Smooth muscle cell (in vitro differentiated cells): Measurements from ENCODE around the gene EEF1AKMT2. TPM values are rescaled to one million over a fixed set of nuclear protein-coding genes. Genes with fewer than 3 reads are reported as not detected.
A peak's percentile ranks its signal among the peaks of the same experiment; 100 is the strongest.

Experiments
- DNase-seq: peaks from one replicate; lab custom pipeline; 2025; ENCODE audit not compliant: unreplicated experiment; lab: John Stamatoyannopoulos, UW
- H2AFZ ChIP-seq: fragments of 200-600 bp; sonication (generic); 2 replicates; pipeline ENCODE4 v1.6.0; 2016; ENCODE audit warnings: antibody characterized with exemption, low read depth, mild to moderate bottlenecking
- H3F3A ChIP-seq: fragments of 200-600 bp; sonication (generic); 2 replicates; pipeline ENCODE4 v1.6.0; 2017; ENCODE audit warnings: antibody characterized with exemption, low read depth
- H3K27ac ChIP-seq: fragments of 200-600 bp; sonication (generic); 2 replicates; pipeline ENCODE4 v1.5.1; 2016; ENCODE audit warnings: low read depth, mild to moderate bottlenecking
- H3K27me3 ChIP-seq: fragments of 200-600 bp; sonication (generic); 2 replicates; pipeline ENCODE4 v1.6.1; 2016; ENCODE audit warnings: low read depth, mild to moderate bottlenecking
- H3K36me3 ChIP-seq: fragments of 200-600 bp; sonication (generic); 2 replicates; pipeline ENCODE4 v1.5.1; 2016; ENCODE audit warnings: low read depth
- H3K4me1 ChIP-seq: fragments of 200-600 bp; sonication (generic); 2 replicates; pipeline ENCODE4 v1.5.1; 2016; ENCODE audit warnings: low read depth
- H3K4me2 ChIP-seq: fragments of 200-600 bp; sonication (generic); 2 replicates; pipeline ENCODE4 v1.6.0; 2016; ENCODE audit warnings: mild to moderate bottlenecking
- H3K4me3 ChIP-seq: fragments of 200-600 bp; sonication (generic); 2 replicates; pipeline ENCODE4 v1.5.1; 2016; ENCODE audit warnings: mild to moderate bottlenecking
- H3K79me2 ChIP-seq: fragments of 200-600 bp; sonication (generic); 2 replicates; pipeline ENCODE4 v1.6.0; 2016; ENCODE audit warnings: low read depth, mild to moderate bottlenecking
- H3K9ac ChIP-seq: fragments of 200-600 bp; sonication (generic); 2 replicates; pipeline ENCODE4 v1.6.0; 2016; ENCODE audit warnings: low read depth
- H3K9me3 ChIP-seq: fragments of 200-600 bp; sonication (generic); replicated peaks from 2 replicates; pipeline ENCODE4 v1.5.1; 2016; ENCODE audit warnings: low read depth
- H4K20me1 ChIP-seq: fragments of 200-600 bp; sonication (generic); 2 replicates; pipeline ENCODE4 v1.6.0; 2016; ENCODE audit warnings: low read depth
- CTCF ChIP-seq: fragments of 200-600 bp; sonication (generic); IDR thresholded peaks from 2 replicates; pipeline ENCODE4 v1.5.1; 2017; ENCODE audit warnings: borderline replicate concordance, mild to moderate bottlenecking, antibody characterized with exemption; ENCODE audit not compliant: insufficient read depth, poor library complexity, severe bottlenecking
- WGBS: methylation state at CpG from one replicate; pipeline ENCODE4 v1.1.7; 2016; ENCODE audit warnings: low lambda C conversion rate; 5-methylcytosine and 5-hydroxymethylcytosine counted together
- polyA plus RNA-seq: library from polyadenylated mRNA; unstranded; fragments of >200 nt; fragmentation: Nextera tagmentation; extraction: Ambion mirVana; gene quantifications from 2 replicates; pipeline ENCODE4 v1.2.1, GENCODE V29; 2016
- total RNA-seq: library from RNA; depleted of rRNA; stranded (reverse); fragments of >200 nt; gene quantifications from 2 replicates; pipeline ENCODE4 v1.2.3, GENCODE V29; 2014

The EEF1AKMT2 gene
- total and polyA plus RNA-seq, 2 experiments from 2014 or later, result 20.1 to 26.4 TPM

DNA sequence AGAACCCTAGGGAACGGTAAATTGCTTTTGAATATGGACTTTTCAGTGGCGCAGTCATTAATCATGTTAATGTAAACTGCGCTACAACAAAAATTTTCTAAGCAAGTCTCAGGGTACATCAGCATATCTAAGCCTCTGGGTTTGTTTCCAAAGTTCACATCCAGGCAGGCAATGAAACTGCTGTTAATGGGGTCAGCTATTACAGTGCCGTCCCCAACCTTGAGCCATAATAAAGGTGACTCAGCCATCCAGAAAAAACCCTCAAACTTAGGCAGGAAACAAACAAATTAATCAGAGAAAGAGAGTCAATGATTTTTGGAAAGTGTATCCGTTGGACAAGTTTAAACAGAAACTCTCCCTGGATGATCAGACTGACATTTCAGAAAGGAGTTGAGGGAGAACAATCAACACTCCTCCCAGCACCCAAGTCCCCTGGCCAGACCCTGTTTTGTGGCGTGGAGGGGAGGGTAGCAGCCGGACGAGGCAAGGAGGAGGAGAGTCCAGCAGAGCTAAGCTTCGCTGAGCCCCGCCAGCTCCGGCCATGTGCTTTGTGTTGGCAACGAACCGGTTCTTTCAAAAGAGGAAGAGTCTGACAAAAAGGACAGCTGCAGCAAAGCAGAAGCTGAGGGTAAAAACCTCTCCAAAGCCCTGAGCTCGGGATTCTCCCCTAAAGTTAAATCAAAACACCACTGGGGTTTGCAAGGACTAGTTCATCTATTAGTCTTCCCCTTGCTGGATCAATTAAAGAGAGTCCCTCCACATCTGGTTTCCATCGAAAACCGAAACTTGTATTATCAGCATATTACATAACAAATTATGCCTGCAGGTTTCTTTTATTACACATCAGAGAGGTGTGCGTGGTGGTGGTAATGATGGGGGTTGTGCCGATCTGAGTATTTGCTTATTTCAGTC, 51.1 kb downstream of the EEF1AKMT2 start:
- peak overlapping the region; percentile 11 for H3K4me3 ChIP-seq
- H3K27ac ChIP-seq, result no peak overlapping the region
- no peak for DNase-seq
- no peaks in the 10 kb centered on the region for H3K9me3 ChIP-seq
- H3K9ac ChIP-seq, result no peak overlapping the region
- H3K4me2 ChIP-seq, result peak overlapping the region; percentile 53
- no peak overlapping the region for H2AFZ ChIP-seq
- no peaks in the 10 kb centered on the region for H3K27me3 ChIP-seq
- H3F3A ChIP-seq, result peaks cover 16% of the 10 kb centered on the region
- peaks cover 48% of the 10 kb centered on the region for H3K4me1 ChIP-seq
- WGBS, result 33% methylated on average over 18 of the region's 18 CpGs
- H3K36me3 ChIP-seq, result no peaks in the 10 kb centered on the region
- H3K79me2 ChIP-seq, result no peaks in the 10 kb centered on the region
- H4K20me1 ChIP-seq, result peaks cover 70% of the 10 kb centered on the region
- no peak for TF ChIP-seq CTCF

DNA sequence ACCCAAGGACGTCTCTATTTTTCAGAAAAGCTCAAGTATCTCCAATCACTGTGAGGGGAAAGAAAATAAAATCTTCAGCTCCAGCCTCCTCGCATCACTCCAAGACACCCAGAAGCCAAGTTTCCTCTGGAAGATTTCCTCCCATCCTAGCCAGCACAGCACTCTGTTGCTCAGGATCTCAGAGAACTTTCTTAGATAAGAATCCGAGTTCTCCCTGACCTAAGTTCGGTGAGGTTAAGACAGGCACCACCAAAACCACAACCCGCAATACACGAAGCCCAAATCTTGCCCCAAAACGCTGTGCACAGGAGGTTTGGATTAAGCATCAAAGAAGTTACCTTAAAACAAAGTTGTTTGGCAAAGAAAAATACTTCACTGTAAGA, 51.7 kb downstream of the EEF1AKMT2 start:
- Histone ChIP-seq H3K4me2 (peak overlapping the region; percentile 10), H3K4me1 (peaks cover 43% of the 10 kb centered on the region)

DNA sequence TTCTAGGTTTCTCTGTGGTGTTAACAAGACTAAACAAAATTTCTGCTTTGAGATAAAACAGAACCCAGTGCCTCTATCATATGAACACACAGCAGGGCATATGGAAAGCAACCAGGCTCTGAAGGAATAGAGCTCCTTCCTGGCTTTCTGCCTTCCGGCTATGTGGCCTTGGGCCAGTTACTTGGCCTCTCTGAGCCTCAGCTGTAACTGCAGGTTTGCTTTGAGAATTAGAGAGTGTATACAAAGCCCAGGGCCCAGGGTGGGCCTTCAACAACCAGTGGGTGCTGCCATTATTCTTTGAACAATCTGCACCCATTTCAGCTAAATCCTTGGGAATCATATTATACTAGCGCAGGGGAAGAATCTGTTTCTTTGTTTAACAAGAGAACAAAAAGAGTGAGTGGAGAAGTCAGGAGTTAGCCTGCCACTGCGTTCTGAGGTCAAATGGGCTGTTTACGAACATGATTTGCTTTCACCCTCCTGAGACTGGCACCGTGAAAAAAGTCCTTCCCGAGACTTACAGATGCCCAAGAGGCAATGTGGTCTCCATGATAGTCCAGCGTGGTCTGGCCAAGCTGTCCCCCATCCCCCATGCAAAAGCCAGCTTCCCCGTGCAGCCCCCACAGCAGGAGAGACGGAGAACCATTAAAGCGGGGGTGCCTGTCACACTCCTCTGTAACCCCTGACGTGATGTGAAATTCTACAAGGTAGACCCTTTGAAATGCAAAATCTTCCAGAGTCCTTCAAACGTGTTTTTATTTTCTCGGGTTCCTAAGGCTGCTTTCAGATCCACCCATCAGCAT, 52.4 kb downstream of the EEF1AKMT2 start:
- no peaks in the 10 kb centered on the region for H3K79me2 ChIP-seq
- peak overlapping the region; percentile 10 for H3K4me2 ChIP-seq
- no peak for DNase-seq
- H3F3A ChIP-seq, result peaks cover 5% of the 10 kb centered on the region
- no peaks in the 10 kb centered on the region for H3K36me3 ChIP-seq
- peaks cover 83% of the 10 kb centered on the region for H4K20me1 ChIP-seq
- H3K9ac ChIP-seq, result no peak overlapping the region
- 49% methylated on average over 13 of the region's 13 CpGs for WGBS
- no peaks in the 10 kb centered on the region for H3K9me3 ChIP-seq
- TF ChIP-seq CTCF, result no peak
- no peak overlapping the region for H2AFZ ChIP-seq
- H3K4me1 ChIP-seq, result peaks cover 38% of the 10 kb centered on the region
- H3K4me3 ChIP-seq, result no peak overlapping the region
- H3K27me3 ChIP-seq, result no peaks in the 10 kb centered on the region
- H3K27ac ChIP-seq, result no peak overlapping the region

More for the DNA sequence above, 51.7 kb downstream of the EEF1AKMT2 start:
- Histone ChIP-seq H3K4me3 (peak overlapping the region; percentile 11), H3K79me2 (no peaks in the 10 kb centered on the region), H3K27ac (no peak overlapping the region), H4K20me1 (peaks cover 76% of the 10 kb centered on the region), H3K27me3 (no peaks in the 10 kb centered on the region), H2AFZ (no peak overlapping the region), H3F3A (peaks cover 10% of the 10 kb centered on the region), H3K9ac (no peak overlapping the region), H3K36me3 (no peaks in the 10 kb centered on the region), H3K9me3 (no peaks in the 10 kb centered on the region)
- WGBS, result 27% methylated on average over 7 of the region's 7 CpGs
- no peak for DNase-seq
- TF ChIP-seq CTCF, result no peak
